Fibroblast of lung (primary cell): Measurements from ENCODE around the gene VAMP1.

ENCODE experiments used
- CTCF ChIP-seq, 2 donors: IDR thresholded peaks in 1 of 2; conservative IDR thresholded peaks in 1 of 2; 1 replicate in 1 of 2; 2 replicates in 1 of 2; pipeline ENCODE4 v1.5.1; 2011 to 2012; ENCODE audit warnings: low read length in 2 of 2, control low read depth in 1 of 2, inconsistent platforms in 1 of 2, low read depth in 1 of 2, mild to moderate bottlenecking in 1 of 2
- EZH2 ChIP-seq: IDR thresholded peaks from 2 replicates; pipeline ENCODE4 v1.5.1; 2012; ENCODE audit warnings: low read length, control low read depth, mild to moderate bottlenecking; ENCODE audit errors: missing control alignments

- no peak for TF ChIP-seq CTCF (conservative IDR thresholded peaks at IDR 0.05 in 1 of 2, IDR thresholded peaks at IDR 0.05 in 1 of 2; ENCODE audit: low read depth in 1 of 2, low read length in 2 of 2)
- TF ChIP-seq EZH2: no peak
These were observed 6.0 kb upstream of the VAMP1 start for GRCh38 chr12:6476489-6476888.
